Measurements from ENCODE around the gene CLDN20.

CLDN20 gene

DNA sequence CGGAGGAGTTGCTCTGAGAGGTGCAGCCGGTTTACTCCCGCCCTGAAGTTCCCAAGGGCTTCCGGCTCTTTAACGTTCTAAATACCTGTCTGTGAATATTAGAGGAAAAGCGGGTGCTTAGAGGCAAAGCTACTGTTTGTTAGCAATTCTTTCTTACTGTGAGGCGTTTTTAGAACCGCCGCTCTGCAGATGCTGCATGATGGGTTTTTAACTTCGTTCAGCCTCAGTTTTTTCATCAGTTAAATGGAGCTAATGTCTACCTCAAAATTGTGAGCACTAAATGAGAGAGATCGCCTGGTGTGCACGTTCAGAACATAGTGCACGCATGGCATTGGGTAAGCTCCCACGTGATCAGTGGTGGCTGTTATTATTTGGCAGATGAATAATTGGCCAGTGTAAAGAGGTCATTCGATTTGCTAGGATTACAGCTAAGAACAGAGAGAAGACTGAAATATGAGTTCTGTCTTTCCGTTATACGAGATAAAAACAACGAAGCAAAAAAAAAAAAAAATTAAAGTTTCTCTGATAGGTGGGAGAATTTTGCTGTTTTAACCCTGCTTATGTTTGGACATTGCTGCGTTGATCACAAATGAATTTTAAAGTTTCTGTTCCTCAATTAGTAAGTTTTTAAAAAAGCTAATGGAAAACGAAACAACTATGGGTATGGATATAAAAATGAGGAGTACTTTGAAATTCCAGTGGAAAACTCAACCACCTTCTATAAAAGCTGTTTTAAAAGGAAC lies 51.1 kb downstream of the CLDN20 start:
- Mint-ChIP-seq H3K27ac (peak overlapping the region; percentile 97), H3K4me1 (ENCODE audit: low read depth) (peaks cover 37% of the 10 kb centered on the region), H3K36me3 (ENCODE audit: low read depth) (peaks cover 25% of the 10 kb centered on the region), H3K4me3 (peak overlapping the region; percentile 99), H3K27me3 (ENCODE audit: low read depth) (no peaks in the 10 kb centered on the region), H3K9me3 (no peaks in the 10 kb centered on the region)
- DNase-seq (ENCODE audit: low spot score), result peak; percentile 66

DNA sequence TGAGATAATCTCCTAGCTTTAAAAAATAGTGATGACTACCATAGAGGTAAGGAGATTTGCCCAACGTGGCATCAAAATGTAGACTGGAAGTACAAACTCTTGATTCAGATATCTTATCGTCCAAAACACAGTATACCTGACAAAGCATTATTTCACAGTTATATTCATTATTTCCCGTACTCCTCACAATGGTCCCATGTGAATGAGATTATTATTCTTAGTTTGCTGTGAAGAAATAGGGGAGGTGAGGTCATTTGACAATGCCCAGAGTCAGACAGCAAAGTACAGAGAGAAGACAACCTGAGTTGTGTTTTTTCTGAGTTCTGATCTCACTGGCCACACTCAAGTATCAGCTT lies 51.7 kb downstream of the CLDN20 start:
- peaks cover 35% of the 10 kb centered on the region for H3K4me1 Mint-ChIP-seq (ENCODE audit: low read depth)
- H3K36me3 Mint-ChIP-seq (ENCODE audit: low read depth), result peaks cover 21% of the 10 kb centered on the region
- H3K4me3 Mint-ChIP-seq, result peak overlapping the region; percentile 99
- no peaks in the 10 kb centered on the region for H3K9me3 Mint-ChIP-seq
- H3K27me3 Mint-ChIP-seq (ENCODE audit: low read depth), result no peaks in the 10 kb centered on the region
- peak overlapping the region; percentile 97 for H3K27ac Mint-ChIP-seq
- DNase-seq (ENCODE audit: low spot score), result no peak

DNA sequence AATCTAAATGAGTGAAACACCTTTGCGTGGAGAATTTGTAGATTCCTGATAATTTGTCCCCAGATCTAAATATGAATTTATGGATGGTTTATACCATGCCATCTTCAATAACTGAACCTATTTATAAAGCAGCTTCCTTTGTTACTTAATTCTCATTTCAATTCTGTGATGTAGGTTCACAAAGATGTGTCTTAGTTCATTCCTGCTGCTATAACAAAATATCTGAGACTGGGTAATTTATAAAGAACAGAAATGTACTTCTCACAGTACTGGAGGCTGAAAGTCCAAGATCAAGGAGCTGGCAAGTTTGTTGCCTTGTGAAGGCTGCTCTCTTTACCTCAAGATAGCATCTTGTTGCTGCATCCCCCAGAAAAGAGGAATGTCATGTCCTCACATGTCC lies 52.6 kb downstream of the CLDN20 start:
- Mint-ChIP-seq H3K36me3 (ENCODE audit: low read depth) (peaks cover 17% of the 10 kb centered on the region), H3K27me3 (ENCODE audit: low read depth) (peaks cover 2% of the 10 kb centered on the region), H3K9me3 (no peaks in the 10 kb centered on the region), H3K27ac (no peak overlapping the region), H3K4me1 (ENCODE audit: low read depth) (peaks cover 31% of the 10 kb centered on the region), H3K4me3 (peak overlapping the region; percentile 46)
- no peak for DNase-seq (ENCODE audit: low spot score)

DNA sequence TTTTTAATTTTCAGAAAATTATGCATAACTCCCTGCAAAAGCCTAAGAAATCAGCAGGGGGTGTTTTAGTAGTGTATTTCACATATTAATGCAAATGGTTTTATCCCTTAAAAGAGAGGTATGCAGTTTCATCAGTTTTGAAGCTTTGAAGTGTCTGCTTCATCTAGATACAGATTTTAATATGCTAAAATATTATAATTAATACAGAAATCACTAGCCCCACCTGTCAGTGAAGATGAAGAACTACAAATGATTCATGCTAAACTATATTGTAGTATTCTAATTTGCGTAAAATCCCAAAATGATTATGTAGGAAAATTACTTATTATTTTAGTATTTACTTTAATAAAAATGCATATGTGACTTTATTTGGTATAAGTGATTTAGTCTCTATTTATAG lies 53.4 kb downstream of the CLDN20 start:
- Mint-ChIP-seq H3K9me3 (no peaks in the 10 kb centered on the region), H3K36me3 (ENCODE audit: low read depth) (peaks cover 11% of the 10 kb centered on the region), H3K27me3 (ENCODE audit: low read depth) (peaks cover 2% of the 10 kb centered on the region), H3K4me1 (ENCODE audit: low read depth) (peaks cover 28% of the 10 kb centered on the region), H3K4me3 (no peak overlapping the region), H3K27ac (no peak overlapping the region)
- DNase-seq (ENCODE audit: low spot score), result no peak

DNA sequence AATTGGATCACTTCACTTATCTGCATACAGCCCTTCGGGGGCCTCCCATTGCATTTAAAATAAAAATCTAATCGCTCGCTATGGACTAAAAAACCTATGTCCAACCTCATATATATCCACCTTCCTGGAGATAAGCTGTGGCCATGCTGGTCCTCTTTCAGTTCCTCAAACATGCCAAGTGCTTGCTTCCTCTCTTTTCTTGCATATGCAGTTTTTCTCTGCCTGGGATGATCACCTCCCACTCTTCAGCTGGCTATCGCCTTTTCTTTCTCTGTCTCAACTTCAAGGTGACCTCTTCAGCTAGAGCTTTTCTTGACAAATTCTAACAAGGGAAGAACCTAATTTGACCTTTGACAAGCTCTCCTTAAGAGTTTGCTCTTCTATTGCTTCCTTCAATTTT lies 56.1 kb downstream of the CLDN20 start:
- no peak for DNase-seq (ENCODE audit: low spot score)

DNA sequence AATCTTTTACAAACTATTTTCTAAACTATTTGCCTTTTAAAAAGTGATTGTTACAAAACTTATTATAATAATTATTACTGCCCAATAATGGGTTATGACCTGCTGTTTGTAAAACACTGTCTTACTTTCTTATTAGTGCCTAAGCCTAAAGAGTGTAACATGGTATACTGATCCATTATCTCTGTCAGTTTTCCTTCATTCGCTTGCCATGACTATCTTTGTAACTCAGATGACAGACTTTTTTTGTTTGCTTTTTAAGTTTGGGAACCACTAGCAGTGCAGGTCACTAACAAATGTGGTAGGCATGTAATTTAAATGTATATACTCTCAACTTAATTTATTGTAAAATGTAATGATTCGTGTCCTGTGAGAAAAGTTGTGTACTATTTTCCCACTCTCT lies 60.4 kb downstream of the CLDN20 start:
- Mint-ChIP-seq H3K36me3 (ENCODE audit: low read depth) (no peaks in the 10 kb centered on the region), H3K4me3 (no peak overlapping the region), H3K27me3 (ENCODE audit: low read depth) (peaks cover 2% of the 10 kb centered on the region), H3K9me3 (no peaks in the 10 kb centered on the region), H3K27ac (no peak overlapping the region), H3K4me1 (ENCODE audit: low read depth) (peaks cover 6% of the 10 kb centered on the region)
- no peak for DNase-seq (ENCODE audit: low spot score)

More for the DNA sequence above, 56.1 kb downstream of the CLDN20 start:
- Mint-ChIP-seq H3K4me3 (no peak overlapping the region), H3K4me1 (ENCODE audit: low read depth) (peaks cover 11% of the 10 kb centered on the region), H3K36me3 (ENCODE audit: low read depth) (no peaks in the 10 kb centered on the region), H3K27ac (no peak overlapping the region), H3K27me3 (ENCODE audit: low read depth) (peaks cover 2% of the 10 kb centered on the region), H3K9me3 (no peaks in the 10 kb centered on the region)

DNA sequence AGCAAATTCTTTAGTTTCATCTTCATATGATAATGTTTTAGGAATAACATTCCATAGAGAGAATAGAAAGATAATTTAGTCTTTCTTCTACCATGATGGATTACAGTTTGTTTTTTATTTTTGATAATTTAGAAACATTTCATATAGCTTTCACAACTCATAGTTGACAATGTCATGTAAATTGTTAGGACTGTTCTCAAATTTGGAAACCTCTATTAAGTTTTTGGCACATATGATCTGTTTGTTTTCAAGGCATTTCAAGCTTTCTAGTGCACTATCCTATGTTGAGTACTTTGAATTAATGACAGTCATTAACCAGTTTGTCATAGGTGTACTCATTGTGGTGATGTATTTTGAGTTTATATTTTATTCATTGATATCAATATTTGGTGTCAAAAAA lies 61.2 kb downstream of the CLDN20 start:
- H3K4me3 Mint-ChIP-seq, result no peak overlapping the region
- H3K9me3 Mint-ChIP-seq, result no peaks in the 10 kb centered on the region
- H3K27ac Mint-ChIP-seq, result no peak overlapping the region
- H3K4me1 Mint-ChIP-seq (ENCODE audit: low read depth), result peaks cover 3% of the 10 kb centered on the region
- H3K36me3 Mint-ChIP-seq (ENCODE audit: low read depth), result no peaks in the 10 kb centered on the region
- DNase-seq (ENCODE audit: low spot score), result no peak
- H3K27me3 Mint-ChIP-seq (ENCODE audit: low read depth), result peaks cover 2% of the 10 kb centered on the region

DNA sequence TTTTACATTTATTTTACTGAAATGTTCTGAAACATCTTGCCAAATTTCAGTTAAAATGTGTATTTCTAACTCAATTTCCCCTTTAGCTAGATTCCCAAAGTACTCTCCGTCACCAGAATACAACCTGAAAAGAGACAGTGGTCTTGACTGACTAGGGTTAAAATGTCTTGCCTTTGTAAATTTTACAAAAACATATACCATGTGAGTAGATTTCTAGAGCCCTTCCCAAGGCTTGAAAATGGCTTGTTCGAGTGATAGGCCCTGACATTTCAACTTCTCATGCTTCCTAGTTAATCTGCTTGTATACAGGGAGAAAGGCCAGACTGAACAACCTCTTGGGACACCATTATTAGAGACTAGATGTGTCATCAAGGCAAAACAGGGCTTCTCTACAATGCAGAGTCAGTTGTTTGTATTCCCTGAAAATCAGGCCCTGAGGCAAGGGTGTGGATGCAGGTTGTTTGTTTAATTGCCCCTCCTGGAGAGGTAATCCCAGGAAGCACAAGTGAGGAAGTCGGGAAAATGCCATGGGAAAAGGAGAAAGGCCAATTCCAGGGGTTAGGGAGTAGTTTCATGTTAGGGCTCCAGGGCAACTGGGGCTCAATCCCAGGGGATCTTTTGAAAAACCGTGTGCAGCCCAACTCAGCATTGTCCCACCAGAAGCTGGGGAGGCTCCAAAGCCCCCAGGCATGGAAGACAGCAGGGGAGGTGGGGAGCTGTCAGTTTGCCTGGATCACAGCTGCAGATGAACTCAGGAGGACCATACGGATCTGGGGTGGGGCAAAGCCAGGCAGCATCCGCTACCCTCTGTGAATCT lies 62.1 kb downstream of the CLDN20 start:
- DNase-seq (ENCODE audit: low spot score), result no peak
- H3K36me3 Mint-ChIP-seq (ENCODE audit: low read depth), result no peaks in the 10 kb centered on the region
- no peak overlapping the region for H3K27ac Mint-ChIP-seq
- H3K9me3 Mint-ChIP-seq, result no peaks in the 10 kb centered on the region
- peaks cover 2% of the 10 kb centered on the region for H3K27me3 Mint-ChIP-seq (ENCODE audit: low read depth)
- peaks cover 2% of the 10 kb centered on the region for H3K4me1 Mint-ChIP-seq (ENCODE audit: low read depth)
- no peak overlapping the region for H3K4me3 Mint-ChIP-seq

Data from T-helper 2 cell treated with Interferon-gamma antibody and Interleukin-4, amounts not matched to agents 5 μg/mL and 100 μg/mL, for 36 hours (primary cell).